B cell (primary cell): Measurements from ENCODE around the gene RREB1. TPM values are rescaled to one million over a fixed set of nuclear protein-coding genes. Genes with fewer than 3 reads are reported as not detected.
A peak's percentile ranks its signal among the peaks of the same experiment; 100 is the strongest.

Experiments used
- ATAC-seq: fragments of 200-7000 bp; cut with Tn5 transposase; one replicate; pipeline ENCODE4 v1.10.0; 2021; ENCODE audit warnings: low read depth, mild to moderate bottlenecking, moderate number of reproducible peaks, moderate library complexity
- CTCF ChIA-PET: fragments of 350-600 bp; sonication (Branson Sonifier 250); formaldehyde crosslinking; loops from one replicate; lab custom pipeline; 2021; ENCODE audit warnings: antibody characterized with exemption, inconsistent platforms; lab: Charles Lee
- POLR2A ChIA-PET: fragments of 350-600 bp; sonication (Branson Sonifier 250); formaldehyde crosslinking; loops from one replicate; lab custom pipeline; 2021; ENCODE audit warnings: antibody characterized with exemption; lab: Charles Lee
- DNase-seq: peaks from one replicate; pipeline ENCODE4 v3.0.0; 2013
- H2AFZ ChIP-seq: 2 replicates; pipeline ENCODE4 v1.6.1; 2012; ENCODE audit warnings: mild to moderate bottlenecking, low read depth, low read length; ENCODE audit not compliant: insufficient read depth, poor library complexity, severe bottlenecking
- H3K27ac ChIP-seq, 2 donors: 1 replicate in 1 of 2; 2 replicates in 1 of 2; pipeline ENCODE4 v1.5.1; 2012 to 2013; ENCODE audit warnings: low read length in 2 of 2, mild to moderate bottlenecking in 2 of 2, moderate library complexity in 1 of 2
- H3K27me3 ChIP-seq, 4 experiments: fragments of 200-600 bp in 1 of 4; sonication (generic) in 1 of 4; replicated peaks in 1 of 4; 1 replicate in 2 of 4; 2 replicates in 2 of 4; pipeline versions ENCODE4 v1.6.1 to v1.7.0; 2013 to 2016; ENCODE audit warnings: low read length in 3 of 4, mild to moderate bottlenecking in 2 of 4, mixed read lengths in 1 of 4, moderate library complexity in 1 of 4; ENCODE audit not compliant: insufficient read depth in 4 of 4, control insufficient read depth in 3 of 4; ENCODE audit errors: control extremely low read depth in 1 of 4
- H3K36me3 ChIP-seq, 2 experiments: replicated peaks in 1 of 2; 1 replicate in 1 of 2; 2 replicates in 1 of 2; pipeline versions ENCODE4 v1.6.1 to v1.7.1; 2013; ENCODE audit warnings: low read length in 1 of 2; ENCODE audit not compliant: insufficient read depth in 2 of 2, control insufficient read depth in 1 of 2; ENCODE audit errors: control extremely low read depth in 1 of 2, extremely low read depth in 1 of 2
- H3K4me1 ChIP-seq, 2 donors: fragments of 200-600 bp in 1 of 2; sonication (generic) in 1 of 2; 1 replicate in 1 of 2; 2 replicates in 1 of 2; pipeline versions ENCODE4 v1.5.1 to v1.6.1; 2013 to 2017; ENCODE audit warnings: low read length in 2 of 2; ENCODE audit not compliant: control insufficient read depth in 2 of 2, insufficient read depth in 2 of 2
- H3K4me2 ChIP-seq: replicated peaks from 2 replicates; pipeline ENCODE3; 2012; ENCODE audit warnings: mild to moderate bottlenecking, low read depth, low read length; ENCODE audit not compliant: poor library complexity, severe bottlenecking
- H3K4me3 ChIP-seq, 5 experiments: fragments of 200-600 bp in 1 of 5; sonication (generic) in 1 of 5; 1 replicate in 3 of 5; 2 replicates in 2 of 5; pipeline versions ENCODE4 v1.5.1 to v1.7.0; 2011 to 2016; ENCODE audit warnings: low read length in 4 of 5, mild to moderate bottlenecking in 4 of 5, low read depth in 2 of 5, control low read depth in 1 of 5, moderate library complexity in 1 of 5; ENCODE audit not compliant: insufficient read depth in 1 of 5; ENCODE audit errors: control extremely low read depth in 1 of 5, extremely low read depth in 1 of 5
- H3K79me2 ChIP-seq: fragments of 200-600 bp; sonication (generic); one replicate; pipeline ENCODE4 v1.6.0; 2016; ENCODE audit warnings: low read length; ENCODE audit not compliant: control insufficient read depth, insufficient read depth
- H3K9ac ChIP-seq: fragments of 200-600 bp; sonication (generic); 2 replicates; pipeline ENCODE4 v1.6.1; 2017; ENCODE audit warnings: mild to moderate bottlenecking, low read length, moderate library complexity
- H3K9me3 ChIP-seq, 3 donors: one replicate each; pipeline versions ENCODE4 v1.6.1 to v1.7.1; 2013; ENCODE audit warnings: low read length in 2 of 3; ENCODE audit not compliant: control insufficient read depth in 2 of 3, insufficient read depth in 1 of 3; ENCODE audit errors: control extremely low read depth in 1 of 3
- H4K20me1 ChIP-seq: 2 replicates; pipeline ENCODE4 v1.6.0; 2012; ENCODE audit warnings: mild to moderate bottlenecking, low read length; ENCODE audit not compliant: insufficient read depth, control insufficient read depth, poor library complexity, severe bottlenecking
- H3K27ac Mint-ChIP-seq: one replicate; pipeline ENCODE4 v1.8.0; 2021; ENCODE audit warnings: mixed read lengths
- H3K27me3 Mint-ChIP-seq: one replicate; pipeline ENCODE4 v1.8.0; 2021; ENCODE audit warnings: mixed read lengths
- H3K4me1 Mint-ChIP-seq: one replicate; pipeline ENCODE4 v1.8.0; 2021; ENCODE audit warnings: mixed read lengths
- H3K4me3 Mint-ChIP-seq: one replicate; pipeline ENCODE4 v1.8.0; 2021; ENCODE audit warnings: mixed read lengths
- H3K9me3 Mint-ChIP-seq: one replicate; pipeline ENCODE4 v1.8.0; 2022; ENCODE audit warnings: mixed read lengths; ENCODE audit not compliant: insufficient read depth
- CTCF ChIP-seq: fragments of 200-600 bp; IDR thresholded peaks from one replicate; pipeline ENCODE4 v1.8.0; 2022; ENCODE audit warnings: antibody characterized with exemption, mild to moderate bottlenecking
- EZH2 ChIP-seq: IDR thresholded peaks from 2 replicates; pipeline ENCODE4 v1.6.1; 2012; ENCODE audit warnings: borderline replicate concordance, low read depth, mild to moderate bottlenecking, moderate library complexity, low read length; ENCODE audit not compliant: insufficient read depth, poor library complexity, severe bottlenecking
- WGBS: methylation state at CpG from one replicate; pipeline ENCODE4 v1.1.5; 2013; ENCODE audit warnings: missing lambda C conversion rate; ENCODE audit not compliant: insufficient coverage; 5-methylcytosine and 5-hydroxymethylcytosine counted together
- intact Hi-C: fragments of 100-400 bp; cut with micrococcal nuclease; formaldehyde crosslinking; loops from one replicate; pipeline ENCODE4 v1.10.0; 2022
- polyA plus RNA-seq: library from polyadenylated mRNA; depleted of rRNA; stranded (reverse); fragments of >200 nt; gene quantifications from 2 replicates; pipeline ENCODE4 v1.2.3, GENCODE V29; 2012
- total RNA-seq, 2 donors: library from RNA; stranded (reverse); fragments of 120-200 nt in 1 of 2; gene quantifications; 1 replicate in 1 of 2; 2 replicates in 1 of 2; pipeline versions ENCODE4 v1.2.3 to v1.2.4, GENCODE V29; 2013 to 2022

RREB1 gene
- total and polyA plus RNA-seq, 2 donors (not counting 1 experiment from before 2014, with no cell fraction given) = 10.4 to 58.6 TPM

- Histone ChIP-seq H3K36me3 (no peaks in the 10 kb centered on the region), H3K27ac (peak overlapping the region in 1 of 2 donors; percentile 65), H3K27me3 (no peaks in the 10 kb centered on the region), H3K4me2 (peak overlapping the region; percentile 5), H4K20me1 (peaks cover 26% of the 10 kb centered on the region), H3K9me3 (no peaks in the 10 kb centered on the region), H3K4me1 (peaks cover 33 to 43% of the 10 kb centered on the region in 2 donors), H2AFZ (no peak overlapping the region), H3K9ac (no peak overlapping the region), H3K4me3 (no peak overlapping the region), H3K79me2 (peaks cover 100% of the 10 kb centered on the region)
- no peak for DNase-seq
- WGBS = 89% methylated on average over 15 of the region's 15 CpGs
- no peak for ATAC-seq
- H3K9me3 Mint-ChIP-seq = no peaks in the 10 kb centered on the region
- H3K27ac Mint-ChIP-seq = peak overlapping the region; percentile 46
- no peak for TF ChIP-seq EZH2
- TF ChIP-seq CTCF = no peak
- intact Hi-C loops = no loop called here
- H3K4me3 Mint-ChIP-seq = no peak overlapping the region
- CTCF ChIA-PET = no interaction called here
- POLR2A ChIA-PET = no interaction called here
- peaks cover 78% of the 10 kb centered on the region for H3K4me1 Mint-ChIP-seq
- H3K27me3 Mint-ChIP-seq = no peaks in the 10 kb centered on the region
Measured at GRCh38 chr6:7115543-7116231, 7.9 kb downstream of the RREB1 start.

- no peak for TF ChIP-seq EZH2
- TF ChIP-seq CTCF = no peak
- Histone ChIP-seq H2AFZ (no peak overlapping the region), H3K4me3 (no peak overlapping the region), H3K79me2 (peaks cover 100% of the 10 kb centered on the region), H3K9ac (no peak overlapping the region), H3K4me2 (no peak overlapping the region), H4K20me1 (peaks cover 51% of the 10 kb centered on the region), H3K4me1 (peaks cover 13 to 21% of the 10 kb centered on the region in 2 donors), H3K27me3 (no peaks in the 10 kb centered on the region), H3K27ac (no peak overlapping the region), H3K9me3 (no peaks in the 10 kb centered on the region), H3K36me3 (peaks cover 0 to 6% of the 10 kb centered on the region in 2 experiments)
- Mint-ChIP-seq H3K27ac (no peak overlapping the region), H3K4me3 (no peak overlapping the region), H3K4me1 (peaks cover 56% of the 10 kb centered on the region), H3K9me3 (no peaks in the 10 kb centered on the region), H3K27me3 (no peaks in the 10 kb centered on the region)
- CTCF ChIA-PET = interaction anchor here (1.0 to 1.1 kb wide), 2 partner anchors 32 to 183 kb away, joined by 3 read pairs; no protein-coding TSS in a partner anchor
- DNase-seq (no peak), ATAC-seq (no peak)
- WGBS = 93% methylated on average over 8 of the region's 12 CpGs
- POLR2A ChIA-PET = no interaction called here
- intact Hi-C loops = no loop called here
Measured at GRCh38 chr6:7119272-7119801, 11.6 kb downstream of the RREB1 start.
